Measurements from ENCODE around the gene STAG2. TPM values are rescaled to one million over a fixed set of nuclear protein-coding genes. Genes with fewer than 3 reads are reported as not detected.

Gene STAG2
- total and polyA plus RNA-seq, 2 experiments from 2014 or later = 29.2 to 51.7 TPM

- Histone ChIP-seq H2AFZ (peak overlapping the region; percentile 19; the same call in 1 of the 2 replicates), H4K20me1 (ENCODE audit: insufficient read depth) (no peaks in the 10 kb centered on the region; the same call in 1 of the 2 replicates), H3K9me2 (ENCODE audit: insufficient read depth) (no peaks in the 10 kb centered on the region), H3K27ac (peak overlapping the region; percentile 100), H3K36me3 (ENCODE audit: low read depth) (no peaks in the 10 kb centered on the region), H3K4me2 (ENCODE audit: unreplicated experiment) (peak overlapping the region; percentile 93), H3K9me3 (ENCODE audit: low read depth) (no peaks in the 10 kb centered on the region), H3F3A (ENCODE audit: insufficient read depth) (peaks cover 33% of the 10 kb centered on the region), H3K27me3 (replicated peaks; ENCODE audit: insufficient read depth) (no peaks in the 10 kb centered on the region), H3K4me1 (ENCODE audit: insufficient read depth) (peaks cover 21% of the 10 kb centered on the region; the same call in 1 of the 2 replicates), H3K4me3 (peak overlapping the region; percentile 89), H3K9ac (peak overlapping the region; percentile 100), H3K79me2 (ENCODE audit: insufficient read depth) (peaks cover 58% of the 10 kb centered on the region)
- DNase-seq = peak; percentile 52
- in situ Hi-C loops (cut with MboI) = no loop called here
- WGBS, 2 experiments (ENCODE audit: low coverage in 1 of 2, low lambda C conversion rate in 2 of 2, missing lambda C conversion rate in 2 of 2) = 0 to 2% methylated on average over 21 to 23 of the region's 23 CpGs
- TF ChIP-seq EZH2phosphoT487 (IDR thresholded peaks at IDR 0.05; ENCODE audit: insufficient read depth, low read depth) = no peak
- no peak for TF ChIP-seq EZH2 (IDR thresholded peaks at IDR 0.05; ENCODE audit: insufficient read depth, poor library complexity, severe bottlenecking)
These were observed 531 bp downstream of the STAG2 start for GRCh38 chrX:123962006-123962467.

- in situ Hi-C loops (cut with MboI) = no loop called here
- Histone ChIP-seq H3K4me3 (peak overlapping the region; percentile 89), H3F3A (ENCODE audit: insufficient read depth) (peaks cover 33% of the 10 kb centered on the region), H3K79me2 (ENCODE audit: insufficient read depth) (peaks cover 66% of the 10 kb centered on the region), H4K20me1 (ENCODE audit: insufficient read depth) (no peaks in the 10 kb centered on the region; the same call in 1 of the 2 replicates), H3K9me3 (ENCODE audit: low read depth) (no peaks in the 10 kb centered on the region), H3K27me3 (replicated peaks; ENCODE audit: insufficient read depth) (no peaks in the 10 kb centered on the region), H3K36me3 (ENCODE audit: low read depth) (no peaks in the 10 kb centered on the region), H3K4me2 (ENCODE audit: unreplicated experiment) (peak overlapping the region; percentile 93), H3K4me1 (ENCODE audit: insufficient read depth) (peaks cover 21% of the 10 kb centered on the region; the same call in 1 of the 2 replicates), H3K27ac (peak overlapping the region; percentile 100), H3K9me2 (ENCODE audit: insufficient read depth) (no peaks in the 10 kb centered on the region), H2AFZ (no peak overlapping the region), H3K9ac (peak overlapping the region; percentile 100)
- 0 to 2% methylated on average over 21 to 22 of the region's 22 CpGs for WGBS, 2 experiments (ENCODE audit: low coverage in 1 of 2, low lambda C conversion rate in 2 of 2, missing lambda C conversion rate in 2 of 2)
- TF ChIP-seq EZH2 (IDR thresholded peaks at IDR 0.05; ENCODE audit: insufficient read depth, poor library complexity, severe bottlenecking) = no peak
- TF ChIP-seq EZH2phosphoT487 (IDR thresholded peaks at IDR 0.05; ENCODE audit: insufficient read depth, low read depth) = no peak
- DNase-seq = peak; percentile 95
These were observed 1.4 kb downstream of the STAG2 start for GRCh38 chrX:123962794-123963373.

GRCh38 chrX:123964156-123964834 is 2.8 kb downstream of the STAG2 start:
- Histone ChIP-seq H3K4me3 (peak overlapping the region; percentile 89), H2AFZ (no peak overlapping the region), H3K9ac (peak overlapping the region; percentile 100), H3K27me3 (replicated peaks; ENCODE audit: insufficient read depth) (no peaks in the 10 kb centered on the region), H3K27ac (peak overlapping the region; percentile 100), H3K9me2 (ENCODE audit: insufficient read depth) (no peaks in the 10 kb centered on the region), H3F3A (ENCODE audit: insufficient read depth) (peaks cover 33% of the 10 kb centered on the region), H3K9me3 (ENCODE audit: low read depth) (no peaks in the 10 kb centered on the region), H3K36me3 (ENCODE audit: low read depth) (no peaks in the 10 kb centered on the region), H4K20me1 (ENCODE audit: insufficient read depth) (no peaks in the 10 kb centered on the region; the same call in 1 of the 2 replicates), H3K79me2 (ENCODE audit: insufficient read depth) (peaks cover 80% of the 10 kb centered on the region), H3K4me2 (ENCODE audit: unreplicated experiment) (peak overlapping the region; percentile 93), H3K4me1 (ENCODE audit: insufficient read depth) (peaks cover 21% of the 10 kb centered on the region; the same call in 1 of the 2 replicates)
- in situ Hi-C loops (cut with MboI) = no loop called here
- 0 to 4% methylated on average over 2 of the region's 2 CpGs for WGBS, 2 experiments (ENCODE audit: low coverage in 1 of 2, low lambda C conversion rate in 2 of 2, missing lambda C conversion rate in 2 of 2)
- DNase-seq = peak; percentile 61
- TF ChIP-seq EZH2 (IDR thresholded peaks at IDR 0.05; ENCODE audit: insufficient read depth, poor library complexity, severe bottlenecking) = no peak
- no peak for TF ChIP-seq EZH2phosphoT487 (IDR thresholded peaks at IDR 0.05; ENCODE audit: insufficient read depth, low read depth)

- H3K4me1 ChIP-seq (ENCODE audit: insufficient read depth) = peaks cover 21% of the 10 kb centered on the region; the same call in 1 of the 2 replicates
- H3K9me3 ChIP-seq (ENCODE audit: low read depth) = no peaks in the 10 kb centered on the region
- no peak overlapping the region for H3K9ac ChIP-seq
- WGBS, 2 experiments (ENCODE audit: low coverage in 1 of 2, low lambda C conversion rate in 2 of 2, missing lambda C conversion rate in 2 of 2) = 81 to 90% methylated on average over 6 of the region's 6 CpGs
- H3K4me2 ChIP-seq (ENCODE audit: unreplicated experiment) = peak overlapping the region; percentile 93
- peaks cover 92% of the 10 kb centered on the region for H3K79me2 ChIP-seq (ENCODE audit: insufficient read depth)
- H4K20me1 ChIP-seq (ENCODE audit: insufficient read depth) = peaks cover 4% of the 10 kb centered on the region; the same call in 1 of the 2 replicates
- H3K4me3 ChIP-seq = no peak overlapping the region
- TF ChIP-seq EZH2phosphoT487 (IDR thresholded peaks at IDR 0.05; ENCODE audit: insufficient read depth, low read depth) = no peak
- no peak for TF ChIP-seq EZH2 (IDR thresholded peaks at IDR 0.05; ENCODE audit: insufficient read depth, poor library complexity, severe bottlenecking)
- DNase-seq = no peak
- no peak overlapping the region for H2AFZ ChIP-seq
- H3K36me3 ChIP-seq (ENCODE audit: low read depth) = no peaks in the 10 kb centered on the region
- in situ Hi-C loops (cut with MboI) = no loop called here
- no peaks in the 10 kb centered on the region for H3K9me2 ChIP-seq (ENCODE audit: insufficient read depth)
- H3K27ac ChIP-seq = peak overlapping the region; percentile 100; the same call in 1 of the 2 replicates
- H3K27me3 ChIP-seq (replicated peaks; ENCODE audit: insufficient read depth) = no peaks in the 10 kb centered on the region
- H3F3A ChIP-seq (ENCODE audit: insufficient read depth) = peaks cover 33% of the 10 kb centered on the region
These were observed 4.2 kb downstream of the STAG2 start for GRCh38 chrX:123965712-123966111.

Measured in GM23248 (cell line).